ENCODE results near the gene DAGLA. TPM values are rescaled to one million over a fixed set of nuclear protein-coding genes. Genes with fewer than 3 reads are reported as not detected.

Gene DAGLA
- total RNA-seq, 1 donor from 2014 or later: 3.2 TPM

DNA sequence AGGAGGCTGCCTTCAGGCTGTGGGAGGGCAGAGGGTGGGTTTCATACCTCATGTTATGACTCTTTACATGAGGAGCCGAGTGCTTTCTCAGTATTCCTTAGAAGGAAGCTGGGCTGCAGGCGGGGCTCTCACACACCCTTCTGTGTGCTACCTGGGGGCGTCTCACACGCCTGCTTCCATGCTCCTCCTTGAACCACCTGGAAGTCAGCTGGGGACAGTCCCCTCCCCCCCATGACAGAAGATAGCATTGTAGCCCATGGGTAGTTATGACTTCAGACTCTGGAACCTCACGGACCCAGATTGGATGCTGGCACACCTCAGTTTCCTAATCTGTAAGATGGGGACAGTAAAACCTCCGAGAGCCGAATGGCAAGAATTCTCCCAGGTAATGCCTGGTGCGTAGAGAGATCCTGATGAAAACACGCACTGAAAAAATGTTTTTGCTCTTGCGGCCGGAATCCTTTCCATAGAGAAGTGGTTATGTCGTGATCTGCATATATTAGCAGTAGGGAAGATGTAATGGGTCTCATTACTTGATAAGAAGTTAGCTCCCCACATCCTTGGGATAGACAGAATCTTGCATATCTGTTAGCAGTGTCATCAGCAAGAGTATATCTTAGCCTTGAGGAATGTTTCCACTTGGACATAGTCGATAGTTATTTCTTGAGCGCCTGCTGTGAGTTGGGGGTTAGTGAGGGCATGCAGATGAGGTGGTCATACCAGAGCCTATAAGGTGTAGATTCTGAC, 4.9 kb downstream of the DAGLA start:
- H3K9me3 ChIP-seq (replicated peaks): no peaks in the 10 kb centered on the region
- TF ChIP-seq, protein P1, sequence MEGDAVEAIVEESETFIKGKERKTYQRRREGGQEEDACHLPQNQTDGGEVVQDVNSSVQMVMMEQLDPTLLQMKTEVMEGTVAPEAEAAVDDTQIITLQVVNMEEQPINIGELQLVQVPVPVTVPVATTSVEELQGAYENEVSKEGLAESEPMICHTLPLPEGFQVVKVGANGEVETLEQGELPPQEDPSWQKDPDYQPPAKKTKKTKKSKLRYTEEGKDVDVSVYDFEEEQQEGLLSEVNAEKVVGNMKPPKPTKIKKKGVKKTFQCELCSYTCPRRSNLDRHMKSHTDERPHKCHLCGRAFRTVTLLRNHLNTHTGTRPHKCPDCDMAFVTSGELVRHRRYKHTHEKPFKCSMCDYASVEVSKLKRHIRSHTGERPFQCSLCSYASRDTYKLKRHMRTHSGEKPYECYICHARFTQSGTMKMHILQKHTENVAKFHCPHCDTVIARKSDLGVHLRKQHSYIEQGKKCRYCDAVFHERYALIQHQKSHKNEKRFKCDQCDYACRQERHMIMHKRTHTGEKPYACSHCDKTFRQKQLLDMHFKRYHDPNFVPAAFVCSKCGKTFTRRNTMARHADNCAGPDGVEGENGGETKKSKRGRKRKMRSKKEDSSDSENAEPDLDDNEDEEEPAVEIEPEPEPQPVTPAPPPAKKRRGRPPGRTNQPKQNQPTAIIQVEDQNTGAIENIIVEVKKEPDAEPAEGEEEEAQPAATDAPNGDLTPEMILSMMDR (IDR thresholded peaks at IDR 0.05; ENCODE audit: borderline replicate concordance): no peak
- no peak overlapping the region for H3K4me3 ChIP-seq
- intact Hi-C loops (cut with micrococcal nuclease): no loop called here
- H3K27ac ChIP-seq (replicated peaks): no peak overlapping the region
- H3K36me3 ChIP-seq: no peaks in the 10 kb centered on the region
- no peak for DNase-seq
- peaks cover 59% of the 10 kb centered on the region for H3K4me1 ChIP-seq
- no peaks in the 10 kb centered on the region for H3K27me3 ChIP-seq (ENCODE audit: low read depth)

DNA sequence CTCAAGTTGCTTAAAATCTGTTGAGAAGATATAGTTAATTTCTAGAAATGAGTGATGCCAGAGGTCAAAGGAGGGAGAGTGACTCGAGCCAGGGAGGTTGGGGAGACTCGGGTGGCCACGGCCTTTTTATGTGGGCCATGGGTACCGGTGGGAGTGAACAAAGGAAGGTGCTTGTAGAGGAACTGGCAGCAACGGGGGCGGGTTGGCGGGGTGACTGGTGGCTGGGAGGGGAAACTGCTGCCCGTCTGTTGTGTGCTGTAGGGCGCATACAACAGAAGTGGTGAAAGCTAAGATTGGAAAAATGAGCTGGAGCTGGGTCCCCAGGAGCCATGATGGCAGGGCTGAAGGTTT, 5.4 kb downstream of the DAGLA start:
- intact Hi-C loops (cut with micrococcal nuclease): no loop called here
- H3K36me3 ChIP-seq: no peaks in the 10 kb centered on the region
- H3K27me3 ChIP-seq (ENCODE audit: low read depth): no peaks in the 10 kb centered on the region
- peaks cover 57% of the 10 kb centered on the region for H3K4me1 ChIP-seq
- no peak for DNase-seq
- no peak overlapping the region for H3K4me3 ChIP-seq
- TF ChIP-seq, protein P1 (IDR thresholded peaks at IDR 0.05; ENCODE audit: borderline replicate concordance): no peak
- H3K27ac ChIP-seq (replicated peaks): no peak overlapping the region
- no peaks in the 10 kb centered on the region for H3K9me3 ChIP-seq (replicated peaks)

DNA sequence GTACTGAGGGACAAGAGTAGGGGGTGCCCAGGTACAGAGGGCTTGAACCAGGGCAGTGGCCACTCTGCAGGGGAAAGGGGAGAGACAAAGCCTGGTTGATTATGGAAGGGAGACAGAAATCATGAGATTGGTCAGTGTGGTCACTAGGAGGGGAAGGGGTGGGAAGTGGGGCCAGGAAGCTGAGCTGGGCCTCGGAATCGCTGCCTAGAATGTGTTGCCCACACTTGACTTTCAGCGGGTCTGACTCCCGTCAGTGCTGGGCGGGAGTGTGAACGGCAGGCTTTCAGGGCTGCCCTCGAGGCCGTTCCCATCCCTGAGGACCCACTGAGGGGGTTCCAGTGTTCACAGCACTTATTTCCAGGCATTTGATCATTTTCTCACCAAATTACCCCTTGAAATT, 5.9 kb downstream of the DAGLA start:
- H3K27me3 ChIP-seq (ENCODE audit: low read depth): no peaks in the 10 kb centered on the region
- DNase-seq: no peak
- no peak overlapping the region for H3K27ac ChIP-seq (replicated peaks)
- no peak overlapping the region for H3K4me3 ChIP-seq
- H3K9me3 ChIP-seq (replicated peaks): no peaks in the 10 kb centered on the region
- no peaks in the 10 kb centered on the region for H3K36me3 ChIP-seq
- intact Hi-C loops (cut with micrococcal nuclease): no loop called here
- H3K4me1 ChIP-seq: peaks cover 55% of the 10 kb centered on the region
- TF ChIP-seq, protein P1 (IDR thresholded peaks at IDR 0.05; ENCODE audit: borderline replicate concordance): no peak

DNA sequence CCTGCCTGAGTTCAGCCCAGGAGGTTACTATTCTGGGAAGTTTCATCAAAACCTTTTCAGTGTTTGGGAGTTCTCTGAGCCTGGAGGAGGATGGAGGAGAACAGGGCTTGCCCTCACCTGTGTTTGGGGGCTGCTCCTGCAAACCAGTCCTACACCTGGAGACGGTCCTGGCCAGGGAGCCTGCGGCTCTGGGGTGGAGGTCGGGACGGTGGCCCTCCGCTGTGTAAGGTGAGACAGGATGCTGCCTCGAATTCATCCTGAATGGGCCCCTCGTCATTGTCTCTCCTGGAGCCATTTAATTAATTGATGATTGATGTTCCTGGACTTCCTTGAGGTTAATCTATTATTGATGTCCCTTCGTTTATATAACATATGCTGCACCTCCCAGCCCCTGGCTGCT, 6.3 kb downstream of the DAGLA start:
- intact Hi-C loops (cut with micrococcal nuclease): no loop called here
- Histone ChIP-seq H3K36me3 (no peaks in the 10 kb centered on the region), H3K4me1 (peaks cover 55% of the 10 kb centered on the region), H3K27me3 (ENCODE audit: low read depth) (no peaks in the 10 kb centered on the region), H3K4me3 (no peak overlapping the region), H3K9me3 (replicated peaks) (no peaks in the 10 kb centered on the region), H3K27ac (replicated peaks) (no peak overlapping the region)
- no peak for DNase-seq
- TF ChIP-seq, protein P1 (IDR thresholded peaks at IDR 0.05; ENCODE audit: borderline replicate concordance): no peak

DNA sequence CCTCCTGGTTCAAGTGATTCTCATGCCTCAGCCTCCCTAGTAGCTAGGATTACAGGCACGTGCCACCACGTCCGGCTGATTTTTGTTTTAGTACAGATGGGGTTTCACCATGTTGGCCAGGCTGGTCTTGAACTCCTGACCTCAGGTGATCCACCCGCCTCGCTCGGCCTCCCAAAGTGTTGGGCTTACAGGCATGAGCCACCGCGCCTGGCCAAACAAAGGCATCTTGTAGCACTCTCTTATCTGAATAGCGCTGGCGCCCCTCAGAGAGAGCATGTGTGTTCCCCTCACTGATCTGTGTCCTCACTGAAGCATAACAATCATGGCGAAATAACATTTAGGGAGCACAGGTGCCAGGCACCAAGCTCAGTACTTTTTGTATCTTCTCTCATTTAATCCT, 7.2 kb downstream of the DAGLA start:
- TF ChIP-seq, protein P1 (IDR thresholded peaks at IDR 0.05; ENCODE audit: borderline replicate concordance): no peak
- no peaks in the 10 kb centered on the region for H3K27me3 ChIP-seq (ENCODE audit: low read depth)
- H3K27ac ChIP-seq (replicated peaks): no peak overlapping the region
- DNase-seq: no peak
- H3K36me3 ChIP-seq: no peaks in the 10 kb centered on the region
- H3K4me3 ChIP-seq: no peak overlapping the region
- intact Hi-C loops (cut with micrococcal nuclease): no loop called here
- H3K4me1 ChIP-seq: peaks cover 51% of the 10 kb centered on the region
- H3K9me3 ChIP-seq (replicated peaks): no peaks in the 10 kb centered on the region

Data from left ventricle myocardium inferior (tissue), 1 donor.